ENCODE measurements around the gene PSD4. TPM values are rescaled to one million over a fixed set of nuclear protein-coding genes. Genes with fewer than 3 reads are reported as not detected.

The PSD4 gene
- total RNA-seq, 1 donor from 2014 or later = 1.9 TPM

DNA sequence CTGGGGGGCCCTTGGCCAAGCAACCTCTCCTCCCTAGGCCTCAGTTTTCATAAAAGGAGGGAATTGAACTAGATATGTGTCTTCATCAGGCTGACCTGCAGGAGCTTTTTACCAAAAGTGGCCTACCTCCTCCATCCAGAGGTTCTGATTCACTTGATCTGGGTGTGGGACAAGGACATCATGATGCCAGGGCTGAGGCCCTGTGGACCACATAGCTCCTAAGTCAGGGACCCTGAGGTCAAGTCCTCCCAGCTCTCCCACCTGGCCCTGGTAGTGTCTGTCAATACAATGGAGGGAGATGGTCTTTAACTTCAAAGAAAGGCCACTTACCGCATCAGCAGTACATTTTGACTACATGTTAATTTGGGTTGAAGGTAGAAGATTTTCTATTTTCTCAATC, 35.9 kb upstream of the PSD4 start:
- DNase-seq (ENCODE audit: low spot score) = no peak
- Mint-ChIP-seq H3K4me3 (ENCODE audit: unreplicated experiment) (no peak overlapping the region), H3K27me3 (ENCODE audit: unreplicated experiment) (no peaks in the 10 kb centered on the region), H3K27ac (ENCODE audit: unreplicated experiment) (no peak overlapping the region), H3K9me3 (ENCODE audit: unreplicated experiment) (no peaks in the 10 kb centered on the region), H3K36me3 (ENCODE audit: low read depth, unreplicated experiment) (no peaks in the 10 kb centered on the region), H3K4me1 (ENCODE audit: unreplicated experiment) (peaks cover 3% of the 10 kb centered on the region)
- TF ChIP-seq, protein P1, sequence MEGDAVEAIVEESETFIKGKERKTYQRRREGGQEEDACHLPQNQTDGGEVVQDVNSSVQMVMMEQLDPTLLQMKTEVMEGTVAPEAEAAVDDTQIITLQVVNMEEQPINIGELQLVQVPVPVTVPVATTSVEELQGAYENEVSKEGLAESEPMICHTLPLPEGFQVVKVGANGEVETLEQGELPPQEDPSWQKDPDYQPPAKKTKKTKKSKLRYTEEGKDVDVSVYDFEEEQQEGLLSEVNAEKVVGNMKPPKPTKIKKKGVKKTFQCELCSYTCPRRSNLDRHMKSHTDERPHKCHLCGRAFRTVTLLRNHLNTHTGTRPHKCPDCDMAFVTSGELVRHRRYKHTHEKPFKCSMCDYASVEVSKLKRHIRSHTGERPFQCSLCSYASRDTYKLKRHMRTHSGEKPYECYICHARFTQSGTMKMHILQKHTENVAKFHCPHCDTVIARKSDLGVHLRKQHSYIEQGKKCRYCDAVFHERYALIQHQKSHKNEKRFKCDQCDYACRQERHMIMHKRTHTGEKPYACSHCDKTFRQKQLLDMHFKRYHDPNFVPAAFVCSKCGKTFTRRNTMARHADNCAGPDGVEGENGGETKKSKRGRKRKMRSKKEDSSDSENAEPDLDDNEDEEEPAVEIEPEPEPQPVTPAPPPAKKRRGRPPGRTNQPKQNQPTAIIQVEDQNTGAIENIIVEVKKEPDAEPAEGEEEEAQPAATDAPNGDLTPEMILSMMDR (IDR thresholded peaks at IDR 0.05; ENCODE audit: unreplicated experiment) = no peak

DNA sequence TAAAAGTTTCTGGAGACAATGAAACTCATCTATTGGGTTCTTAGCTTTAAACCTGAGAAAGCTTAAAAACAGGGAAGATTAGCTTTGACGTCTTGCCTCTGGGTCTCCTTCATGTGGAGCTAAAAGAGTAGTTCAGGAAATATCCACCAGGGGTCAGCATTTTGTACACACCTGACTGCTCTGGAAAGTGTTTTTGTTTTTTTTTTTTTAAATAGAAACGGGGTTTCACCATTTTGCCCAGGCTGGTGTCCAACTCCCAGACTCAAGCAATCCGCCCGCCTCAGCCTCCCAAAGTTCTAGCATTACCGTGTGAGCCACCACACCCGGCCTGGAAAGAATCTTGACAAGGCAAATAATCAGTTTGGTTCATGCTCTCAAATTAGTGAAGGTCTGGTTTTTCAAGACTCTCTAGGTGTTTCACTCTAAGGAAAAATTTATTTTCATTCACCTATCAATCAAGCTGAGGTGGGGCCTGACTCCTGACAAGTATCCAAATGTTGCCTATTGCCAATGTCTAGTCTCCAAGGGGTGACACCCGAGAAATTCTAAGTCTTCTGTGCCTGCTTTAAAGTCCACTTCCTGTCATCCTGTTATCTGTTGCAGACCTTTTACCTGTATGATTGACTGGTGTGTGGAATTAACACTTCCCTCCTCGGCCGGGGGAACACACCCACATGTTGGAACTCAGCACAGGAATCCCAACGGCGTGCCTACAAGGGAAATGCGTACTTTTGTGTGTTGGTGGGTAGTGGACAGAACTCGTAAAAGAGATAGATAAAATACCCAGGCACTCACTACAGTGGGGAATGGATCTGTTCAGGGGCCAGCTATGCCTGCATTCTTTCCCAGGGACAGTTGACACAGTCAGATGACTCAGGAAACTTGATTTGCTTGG, 35.1 kb upstream of the PSD4 start:
- Mint-ChIP-seq H3K9me3 (ENCODE audit: unreplicated experiment) (no peaks in the 10 kb centered on the region), H3K4me1 (ENCODE audit: unreplicated experiment) (peaks cover 3% of the 10 kb centered on the region), H3K27me3 (ENCODE audit: unreplicated experiment) (no peaks in the 10 kb centered on the region), H3K4me3 (ENCODE audit: unreplicated experiment) (no peak overlapping the region), H3K27ac (ENCODE audit: unreplicated experiment) (no peak overlapping the region), H3K36me3 (ENCODE audit: low read depth, unreplicated experiment) (no peaks in the 10 kb centered on the region)
- TF ChIP-seq, protein P1 (IDR thresholded peaks at IDR 0.05; ENCODE audit: unreplicated experiment) = peak; percentile 92
- DNase-seq (ENCODE audit: low spot score) = peak; percentile 69

DNA sequence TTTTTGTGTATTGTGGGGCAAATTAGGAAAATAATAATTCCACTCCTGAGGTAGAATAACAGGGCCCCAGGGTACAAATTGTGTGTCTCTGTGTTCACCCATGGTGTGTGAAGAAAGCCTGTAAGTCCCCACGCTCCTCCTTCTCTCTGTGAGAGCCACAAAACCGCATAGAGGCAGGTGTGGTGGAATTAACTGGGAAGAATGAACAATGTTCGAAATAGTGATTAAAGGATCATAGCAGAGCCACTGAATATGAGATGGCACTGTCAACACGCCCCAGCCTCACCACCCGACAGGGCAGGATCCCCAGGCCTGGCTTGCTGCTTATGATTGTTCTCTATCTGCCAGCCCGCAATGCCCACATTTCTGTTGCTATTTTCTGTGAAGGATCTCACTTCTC, 32.3 kb upstream of the PSD4 start:
- Mint-ChIP-seq H3K36me3 (ENCODE audit: low read depth, unreplicated experiment) (no peaks in the 10 kb centered on the region), H3K27me3 (ENCODE audit: unreplicated experiment) (no peaks in the 10 kb centered on the region), H3K4me1 (ENCODE audit: unreplicated experiment) (peaks cover 3% of the 10 kb centered on the region), H3K9me3 (ENCODE audit: unreplicated experiment) (no peaks in the 10 kb centered on the region), H3K27ac (ENCODE audit: unreplicated experiment) (no peak overlapping the region), H3K4me3 (ENCODE audit: unreplicated experiment) (no peak overlapping the region)
- TF ChIP-seq, protein P1 (IDR thresholded peaks at IDR 0.05; ENCODE audit: unreplicated experiment) = no peak
- no peak for DNase-seq (ENCODE audit: low spot score)

DNA sequence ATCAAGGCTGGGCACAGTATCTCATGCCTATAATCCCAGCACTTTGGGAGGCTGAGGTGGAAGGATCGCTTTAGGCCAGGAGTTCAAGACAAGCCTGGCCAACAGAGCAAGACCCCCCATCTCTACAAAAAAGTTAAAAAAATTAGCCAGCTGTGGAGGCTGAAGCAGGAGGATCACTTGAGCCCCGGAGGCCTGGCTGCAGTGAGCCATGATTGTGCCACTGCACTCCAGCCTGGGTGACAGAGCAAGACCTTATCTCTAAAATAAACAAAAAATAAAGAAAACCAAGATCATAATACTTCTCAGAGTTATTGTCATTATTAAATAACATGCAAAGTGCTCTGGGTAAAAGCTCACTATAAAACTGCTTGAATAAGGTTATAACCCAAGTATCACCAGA, 31.5 kb upstream of the PSD4 start:
- Mint-ChIP-seq H3K27ac (ENCODE audit: unreplicated experiment) (no peak overlapping the region), H3K36me3 (ENCODE audit: low read depth, unreplicated experiment) (no peaks in the 10 kb centered on the region), H3K4me3 (ENCODE audit: unreplicated experiment) (no peak overlapping the region), H3K9me3 (ENCODE audit: unreplicated experiment) (no peaks in the 10 kb centered on the region), H3K4me1 (ENCODE audit: unreplicated experiment) (peaks cover 3% of the 10 kb centered on the region), H3K27me3 (ENCODE audit: unreplicated experiment) (no peaks in the 10 kb centered on the region)
- TF ChIP-seq, protein P1 (IDR thresholded peaks at IDR 0.05; ENCODE audit: unreplicated experiment) = no peak
- no peak for DNase-seq (ENCODE audit: low spot score)

DNA sequence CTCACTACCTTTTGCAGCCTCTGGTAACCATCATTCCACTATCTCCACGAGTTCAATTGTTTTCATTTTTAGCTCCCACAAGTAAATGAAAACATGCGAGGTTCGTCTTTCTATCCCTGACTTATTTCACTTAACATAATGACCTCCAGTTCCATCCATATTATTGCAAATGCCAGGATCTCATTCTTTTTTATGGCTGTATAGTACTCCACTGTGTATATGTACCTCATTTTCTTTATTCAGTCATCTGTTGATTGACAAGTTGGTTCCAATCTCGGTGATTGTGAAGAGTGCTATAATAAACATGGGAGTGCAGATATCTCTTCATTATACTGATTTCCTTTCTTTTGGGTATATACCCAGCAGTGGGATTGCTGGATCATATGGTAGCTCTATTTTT, 29.5 kb upstream of the PSD4 start:
- TF ChIP-seq, protein P1 (IDR thresholded peaks at IDR 0.05; ENCODE audit: unreplicated experiment) = no peak
- no peak for DNase-seq (ENCODE audit: low spot score)
- no peak overlapping the region for H3K27ac Mint-ChIP-seq (ENCODE audit: unreplicated experiment)
- no peaks in the 10 kb centered on the region for H3K4me1 Mint-ChIP-seq (ENCODE audit: unreplicated experiment)
- H3K36me3 Mint-ChIP-seq (ENCODE audit: low read depth, unreplicated experiment) = no peaks in the 10 kb centered on the region
- no peaks in the 10 kb centered on the region for H3K9me3 Mint-ChIP-seq (ENCODE audit: unreplicated experiment)
- peaks cover 2% of the 10 kb centered on the region for H3K27me3 Mint-ChIP-seq (ENCODE audit: unreplicated experiment)
- no peak overlapping the region for H3K4me3 Mint-ChIP-seq (ENCODE audit: unreplicated experiment)

All from endothelial cell (in vitro differentiated cells).